Uterus (tissue), 4 donors: ENCODE data around the gene MEF2B. TPM values are rescaled to one million over a fixed set of nuclear protein-coding genes. Genes with fewer than 3 reads are reported as not detected.
A peak's percentile ranks its signal among the peaks of the same experiment; 100 is the strongest.

Source experiments
- DNase-seq, 2 donors: peaks; one replicate each; pipeline ENCODE4 v3.0.0-alpha.2; 2019 to 2020
- H3K27ac ChIP-seq, 2 donors: fragments of 200-600 bp; sonication (generic); 1 replicate in 1 of 2; 2 replicates in 1 of 2; pipeline ENCODE4 v1.5.1; 2016 to 2018
- H3K27me3 ChIP-seq, 2 donors: fragments of 200-600 bp; sonication (generic); one replicate each; pipeline ENCODE4 v1.5.1; 2018 to 2019; ENCODE audit warnings: control low read depth in 1 of 2
- H3K36me3 ChIP-seq, 2 donors: fragments of 200-600 bp; sonication (generic); one replicate each; pipeline ENCODE4 v1.5.1; 2019; ENCODE audit warnings: control low read depth in 1 of 2
- H3K4me1 ChIP-seq, 2 donors: fragments of 200-600 bp; sonication (generic); one replicate each; pipeline ENCODE4 v1.5.1; 2018 to 2019; ENCODE audit warnings: control low read depth in 1 of 2
- H3K4me3 ChIP-seq, 2 donors: fragments of 200-600 bp; sonication (generic); 1 replicate in 1 of 2; 2 replicates in 1 of 2; pipeline ENCODE4 v1.5.1; 2018 to 2019; ENCODE audit warnings: mild to moderate bottlenecking in 1 of 2
- H3K9me3 ChIP-seq, 2 donors: fragments of 200-600 bp; sonication (generic); one replicate each; pipeline ENCODE4 v1.5.1; 2019; ENCODE audit warnings: control low read depth in 1 of 2
- POLR2A ChIP-seq, 2 donors: fragments of 450-650 bp; IDR thresholded peaks; one replicate each; pipeline ENCODE4 v1.6.1; 2016; ENCODE audit warnings: antibody characterized with exemption in 2 of 2, mild to moderate bottlenecking in 1 of 2, moderate library complexity in 1 of 2
- intact Hi-C: fragments of 100-400 bp; cut with DNase I; formaldehyde crosslinking; loops from one replicate; pipeline ENCODE4 v1.15.1; 2023; ENCODE audit warnings: low total_unique reads
- total RNA-seq, 4 donors: library from RNA; depleted of rRNA in 3 of 4; stranded (reverse); fragments of >200 nt in 3 of 4; gene quantifications; one replicate each; pipeline versions ENCODE4 v1.1.0 to v1.2.4, GENCODE V29; 2014 to 2023
- TF ChIP-seq, protein P1 (sequence below), 4 experiments: fragments of 200-600 bp in 2 of 4; fragments of 450-650 bp in 2 of 4; sonication (generic) in 2 of 4; IDR thresholded peaks; one replicate each; pipeline ENCODE4 v1.5.1; 2016 to 2019; ENCODE audit warnings: antibody characterized with exemption in 4 of 4, mild to moderate bottlenecking in 2 of 4, moderate library complexity in 1 of 4
- donor health status: DM: yes; HTN: yes; CAD: no.

The MEF2B gene
- total RNA-seq = 1 to 10 TPM in 1 of 4 donors, under 1 TPM in 1, not detected in 2; 0.55 to 2.0 TPM

DNA sequence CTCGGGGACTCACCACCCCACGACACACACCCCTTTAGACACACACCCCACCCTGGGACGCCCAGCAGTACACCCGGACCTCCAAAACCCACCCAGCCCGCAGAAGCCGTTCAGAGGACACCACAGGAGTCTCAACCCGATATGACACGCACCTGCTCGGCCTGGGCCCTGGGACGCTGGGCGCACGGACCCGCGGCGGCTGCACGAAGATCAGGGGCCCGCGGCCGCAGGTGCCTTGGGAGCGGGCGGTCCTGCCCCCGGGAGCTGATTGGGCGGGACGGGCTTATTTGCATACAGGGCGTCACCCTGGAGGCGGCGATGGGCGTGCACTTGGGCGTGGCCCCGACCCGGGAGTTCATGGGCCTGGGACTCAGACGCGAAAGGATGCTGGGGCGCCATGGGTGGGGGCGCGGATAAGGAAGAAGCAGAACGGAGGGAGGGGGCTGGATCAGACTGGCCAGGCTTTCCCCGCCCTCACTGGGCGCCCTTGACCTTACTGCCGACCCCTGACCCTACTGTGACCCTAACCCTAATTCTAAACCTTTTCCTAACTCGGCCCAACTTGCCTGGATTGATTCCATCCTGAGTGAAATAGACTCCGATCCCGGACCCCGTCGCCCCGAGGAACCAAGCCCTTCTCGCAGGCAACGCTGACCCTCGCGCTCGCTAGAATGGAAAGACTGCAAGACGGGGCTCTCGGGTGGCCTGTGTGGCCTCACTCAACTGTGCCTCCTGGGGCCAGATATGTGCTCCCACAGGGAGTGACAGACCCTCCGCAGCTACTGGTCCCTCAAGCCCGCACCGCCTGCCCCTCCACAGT lies at the start of gene MEF2B:
TSS of gene MEF2B (minus strand) at position 211 of the 820 bp plus-strand sequence. CDS start 19,528 bp downstream, outside the sequence.
- TF ChIP-seq POLR2A (IDR thresholded peaks at IDR 0.05) = no peak
- TF ChIP-seq, protein P1, sequence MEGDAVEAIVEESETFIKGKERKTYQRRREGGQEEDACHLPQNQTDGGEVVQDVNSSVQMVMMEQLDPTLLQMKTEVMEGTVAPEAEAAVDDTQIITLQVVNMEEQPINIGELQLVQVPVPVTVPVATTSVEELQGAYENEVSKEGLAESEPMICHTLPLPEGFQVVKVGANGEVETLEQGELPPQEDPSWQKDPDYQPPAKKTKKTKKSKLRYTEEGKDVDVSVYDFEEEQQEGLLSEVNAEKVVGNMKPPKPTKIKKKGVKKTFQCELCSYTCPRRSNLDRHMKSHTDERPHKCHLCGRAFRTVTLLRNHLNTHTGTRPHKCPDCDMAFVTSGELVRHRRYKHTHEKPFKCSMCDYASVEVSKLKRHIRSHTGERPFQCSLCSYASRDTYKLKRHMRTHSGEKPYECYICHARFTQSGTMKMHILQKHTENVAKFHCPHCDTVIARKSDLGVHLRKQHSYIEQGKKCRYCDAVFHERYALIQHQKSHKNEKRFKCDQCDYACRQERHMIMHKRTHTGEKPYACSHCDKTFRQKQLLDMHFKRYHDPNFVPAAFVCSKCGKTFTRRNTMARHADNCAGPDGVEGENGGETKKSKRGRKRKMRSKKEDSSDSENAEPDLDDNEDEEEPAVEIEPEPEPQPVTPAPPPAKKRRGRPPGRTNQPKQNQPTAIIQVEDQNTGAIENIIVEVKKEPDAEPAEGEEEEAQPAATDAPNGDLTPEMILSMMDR (IDR thresholded peaks at IDR 0.05) = no peak
- Histone ChIP-seq H3K27ac (no peak within 1 kb of the TSS), H3K4me3 (no peak within 1 kb of the TSS), H3K36me3 (no peaks in the 10 kb centered on the region), H3K9me3 (no peaks in the 10 kb centered on the region), H3K27me3 (no peaks in the 10 kb centered on the region), H3K4me1 (peaks cover 0 to 6% of the 10 kb centered on the region in 2 donors)
- intact Hi-C loops = no loop called here
- peak in 1 of 2 donors; percentile 49 for DNase-seq

DNA sequence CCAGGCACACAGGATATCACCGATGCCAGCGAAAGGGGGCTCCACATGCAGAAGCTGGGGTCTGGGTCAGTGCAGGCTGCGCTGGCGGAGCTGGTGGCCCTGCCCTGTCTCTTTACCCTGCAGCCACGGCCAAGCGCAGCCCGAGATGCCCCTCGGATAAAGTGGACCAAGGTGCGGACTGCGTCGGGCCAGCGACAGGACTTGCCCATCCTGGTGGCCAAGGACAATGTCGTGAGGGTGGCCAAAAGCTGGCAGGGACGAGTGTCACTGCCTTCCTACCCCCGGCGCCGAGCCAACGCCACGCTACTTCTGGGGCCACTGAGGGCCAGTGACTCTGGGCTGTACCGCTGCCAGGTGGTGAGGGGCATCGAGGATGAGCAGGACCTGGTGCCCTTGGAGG lies 48.8 kb upstream of the MEF2B start:
- intact Hi-C loops = no loop called here
- H3K27ac ChIP-seq = no peak overlapping the region
- no peaks in the 10 kb centered on the region for H3K9me3 ChIP-seq
- no peak for TF ChIP-seq POLR2A (IDR thresholded peaks at IDR 0.05)
- TF ChIP-seq, protein P1 (IDR thresholded peaks at IDR 0.05) = no peak
- H3K36me3 ChIP-seq = no peaks in the 10 kb centered on the region
- H3K4me3 ChIP-seq = no peak overlapping the region
- DNase-seq = no peak
- H3K27me3 ChIP-seq = peaks cover 0 to 9% of the 10 kb centered on the region in 2 donors
- no peaks in the 10 kb centered on the region for H3K4me1 ChIP-seq

DNA sequence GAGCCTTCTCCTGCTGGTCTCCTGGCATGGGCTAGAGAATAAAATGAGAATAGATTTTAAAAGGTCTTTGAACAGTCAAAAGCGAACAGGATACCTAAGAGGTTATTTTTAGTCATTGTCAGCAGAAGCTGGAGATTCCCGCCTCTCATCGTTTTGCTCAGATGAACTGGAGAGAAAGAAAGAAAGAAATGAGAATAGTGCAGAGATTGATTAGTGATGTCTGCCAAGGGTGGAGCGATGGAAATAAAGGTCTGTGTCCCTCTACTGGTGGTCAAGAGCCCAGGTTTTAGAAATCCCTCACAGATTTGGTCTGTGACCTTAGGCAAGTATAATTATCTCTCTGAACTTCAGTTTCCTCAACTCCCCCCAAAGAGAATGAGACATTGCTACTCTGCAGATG lies 47.0 kb upstream of the MEF2B start:
- no peaks in the 10 kb centered on the region for H3K36me3 ChIP-seq
- H3K27ac ChIP-seq = no peak overlapping the region
- peaks cover 0 to 16% of the 10 kb centered on the region in 2 donors for H3K27me3 ChIP-seq
- no peak overlapping the region for H3K4me3 ChIP-seq
- no peak for DNase-seq
- TF ChIP-seq, protein P1 (IDR thresholded peaks at IDR 0.05) = no peak
- no peak for TF ChIP-seq POLR2A (IDR thresholded peaks at IDR 0.05)
- H3K9me3 ChIP-seq = no peaks in the 10 kb centered on the region
- intact Hi-C loops = no loop called here
- H3K4me1 ChIP-seq = no peaks in the 10 kb centered on the region

DNA sequence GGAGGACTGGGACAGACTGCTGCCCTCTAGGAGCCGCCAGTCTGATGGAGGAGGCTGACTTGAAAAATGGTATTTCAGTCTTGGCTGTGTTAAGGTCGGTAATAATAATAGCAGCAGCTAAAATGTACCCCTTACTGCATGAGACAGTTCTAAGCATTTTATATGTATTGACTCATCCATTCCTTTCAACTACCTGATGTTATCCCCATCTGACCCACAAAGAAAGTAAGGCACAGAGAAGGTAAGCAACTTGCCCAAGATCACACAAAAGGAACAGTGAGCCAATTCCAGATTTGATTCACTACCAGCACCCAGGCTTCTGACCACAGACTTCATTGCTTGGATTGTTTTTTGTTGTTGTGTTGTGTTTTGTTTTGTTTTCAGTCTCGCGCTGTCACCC lies 45.7 kb upstream of the MEF2B start:
- H3K4me1 ChIP-seq = no peaks in the 10 kb centered on the region
- intact Hi-C loops = no loop called here
- peaks cover 0 to 21% of the 10 kb centered on the region in 2 donors for H3K27me3 ChIP-seq
- no peaks in the 10 kb centered on the region for H3K9me3 ChIP-seq
- no peaks in the 10 kb centered on the region for H3K36me3 ChIP-seq
- DNase-seq = no peak
- no peak overlapping the region for H3K27ac ChIP-seq
- TF ChIP-seq, protein P1 (IDR thresholded peaks at IDR 0.05) = no peak
- no peak for TF ChIP-seq POLR2A (IDR thresholded peaks at IDR 0.05)
- no peak overlapping the region for H3K4me3 ChIP-seq

DNA sequence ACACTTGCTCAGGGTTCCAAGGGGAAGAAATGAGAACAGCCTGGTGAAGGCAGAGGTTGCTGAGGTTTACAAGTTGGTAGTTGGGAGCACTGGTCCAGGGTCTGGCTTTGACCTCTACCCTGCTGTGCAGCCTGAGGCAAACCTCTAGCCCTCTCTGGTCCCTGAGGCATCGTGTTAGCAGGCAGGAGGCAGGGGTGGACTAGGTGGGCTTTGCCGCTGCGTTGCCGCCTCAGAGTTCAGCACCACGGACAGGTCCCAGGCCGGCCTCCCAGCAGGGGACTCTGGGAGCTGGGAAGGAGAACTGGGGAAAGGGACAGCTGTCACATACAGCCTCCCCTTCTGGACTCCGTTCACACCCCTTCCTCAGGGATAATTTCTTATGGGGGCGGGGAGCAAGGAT lies 44.8 kb upstream of the MEF2B start:
- Histone ChIP-seq H3K27me3 (peaks cover 0 to 21% of the 10 kb centered on the region in 2 donors), H3K36me3 (no peaks in the 10 kb centered on the region), H3K4me1 (no peaks in the 10 kb centered on the region), H3K9me3 (no peaks in the 10 kb centered on the region), H3K4me3 (no peak overlapping the region), H3K27ac (no peak overlapping the region)
- no peak for DNase-seq
- no peak for TF ChIP-seq POLR2A (IDR thresholded peaks at IDR 0.05)
- TF ChIP-seq, protein P1 (IDR thresholded peaks at IDR 0.05) = no peak
- intact Hi-C loops = no loop called here
